GM19467 (cell line): Measurements from ENCODE around the gene AMBP.

ENCODE experiments used
- ATAC-seq: cut with Tn5 transposase; IDR thresholded peaks from one replicate; pipeline ENCODE4 v1.9.1; 2021; ENCODE audit warnings: mild to moderate bottlenecking, moderate library complexity; ENCODE audit not compliant: unreplicated experiment

The AMBP gene

DNA sequence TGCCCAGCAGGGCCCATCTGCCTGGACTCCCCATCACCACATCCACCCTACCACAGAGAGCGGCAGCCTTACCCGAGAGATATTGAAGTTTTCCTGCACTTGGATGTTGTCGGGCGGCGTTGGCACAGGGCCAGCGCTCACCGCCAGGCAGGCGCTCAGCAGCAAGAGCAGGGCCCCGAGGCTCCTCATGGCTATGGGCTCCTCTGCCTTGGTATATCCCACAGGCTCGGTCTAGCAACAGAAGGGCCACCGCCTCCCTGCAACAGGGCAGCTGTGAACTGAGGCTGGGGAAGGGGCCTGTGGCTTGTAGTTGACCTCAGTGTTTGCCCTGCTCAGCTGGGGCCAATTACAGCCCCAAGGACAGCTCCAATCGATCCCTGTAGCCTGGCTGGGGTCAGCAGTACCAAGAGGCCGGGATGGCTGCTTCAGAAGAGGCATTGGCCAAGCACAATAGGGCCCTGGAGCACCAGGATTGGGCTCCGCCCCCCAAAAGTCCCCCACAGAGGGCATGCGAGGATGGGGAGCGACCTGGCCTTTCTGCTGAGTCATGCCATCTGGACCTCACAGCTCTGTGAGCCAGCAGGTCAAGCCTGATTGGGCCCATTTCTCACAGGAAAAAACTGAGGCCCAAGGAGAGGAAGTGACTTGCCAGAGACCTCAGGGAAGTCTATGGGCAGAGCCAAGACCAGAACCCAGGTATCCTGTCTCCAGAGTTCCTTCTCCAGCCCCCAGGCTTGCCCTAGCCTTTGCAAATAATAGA is at the start of gene AMBP:
TSS of gene AMBP (minus strand) at position 280 of the 760 bp plus-strand sequence. CDS start at position 189, 91 bp downstream.
- ATAC-seq = no peak

GRCh38 chr9:114126247-114127060 is 48.4 kb upstream of the AMBP start:
- no peak for ATAC-seq

- no peak for ATAC-seq
These were observed 47.4 kb upstream of the AMBP start for GRCh38 chr9:114125476-114126013.

GRCh38 chr9:114124666-114125475 is 46.8 kb upstream of the AMBP start:
- ATAC-seq = no peak

GRCh38 chr9:114124138-114124537 is 46.0 kb upstream of the AMBP start:
- ATAC-seq = no peak

DNA sequence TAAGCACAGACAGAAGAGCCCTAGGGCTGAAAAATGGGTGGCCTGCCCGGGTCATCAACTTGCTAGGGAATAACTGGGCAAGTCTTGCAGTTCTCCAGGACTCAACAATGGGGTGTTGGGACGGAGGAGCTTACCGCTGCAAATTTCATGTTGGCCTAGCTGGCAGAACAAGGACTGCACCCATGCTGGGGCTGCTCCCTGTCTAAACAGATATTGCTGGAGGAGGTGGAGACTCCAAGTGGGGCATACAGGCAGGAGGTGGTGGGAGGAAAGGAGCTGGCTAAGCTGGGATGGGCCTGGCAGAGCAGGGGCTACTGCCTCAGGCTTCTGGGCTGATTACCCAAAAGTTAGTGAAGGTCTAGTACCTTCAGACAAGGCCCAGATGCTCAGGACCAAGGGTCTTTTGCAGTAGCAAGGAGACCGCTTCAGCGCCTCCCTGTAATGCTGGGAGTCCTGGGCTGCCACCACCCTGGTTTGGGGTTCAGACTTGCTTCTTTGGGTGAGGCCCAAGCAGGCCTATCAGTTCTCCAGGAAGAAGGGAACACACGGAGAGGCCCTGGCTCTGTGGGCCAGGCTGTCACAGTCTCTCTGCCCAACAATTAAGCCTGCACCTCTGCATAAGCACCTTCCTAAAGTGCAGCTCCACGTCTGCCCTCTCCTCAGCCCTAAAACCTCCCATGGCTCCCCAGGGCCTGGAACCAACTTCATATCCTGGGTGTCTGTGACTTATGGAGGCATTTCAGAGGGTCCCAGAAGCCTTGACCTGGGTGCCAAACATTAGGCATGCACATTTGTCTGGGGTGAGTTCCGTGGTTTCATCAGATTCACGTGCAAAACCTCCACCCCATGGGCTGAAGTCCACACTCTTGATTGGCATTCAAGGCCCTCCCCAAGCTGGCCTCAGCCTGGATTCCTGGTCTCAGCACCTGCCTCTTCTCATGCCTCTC is 45.2 kb upstream of the AMBP start:
- no peak for ATAC-seq

DNA sequence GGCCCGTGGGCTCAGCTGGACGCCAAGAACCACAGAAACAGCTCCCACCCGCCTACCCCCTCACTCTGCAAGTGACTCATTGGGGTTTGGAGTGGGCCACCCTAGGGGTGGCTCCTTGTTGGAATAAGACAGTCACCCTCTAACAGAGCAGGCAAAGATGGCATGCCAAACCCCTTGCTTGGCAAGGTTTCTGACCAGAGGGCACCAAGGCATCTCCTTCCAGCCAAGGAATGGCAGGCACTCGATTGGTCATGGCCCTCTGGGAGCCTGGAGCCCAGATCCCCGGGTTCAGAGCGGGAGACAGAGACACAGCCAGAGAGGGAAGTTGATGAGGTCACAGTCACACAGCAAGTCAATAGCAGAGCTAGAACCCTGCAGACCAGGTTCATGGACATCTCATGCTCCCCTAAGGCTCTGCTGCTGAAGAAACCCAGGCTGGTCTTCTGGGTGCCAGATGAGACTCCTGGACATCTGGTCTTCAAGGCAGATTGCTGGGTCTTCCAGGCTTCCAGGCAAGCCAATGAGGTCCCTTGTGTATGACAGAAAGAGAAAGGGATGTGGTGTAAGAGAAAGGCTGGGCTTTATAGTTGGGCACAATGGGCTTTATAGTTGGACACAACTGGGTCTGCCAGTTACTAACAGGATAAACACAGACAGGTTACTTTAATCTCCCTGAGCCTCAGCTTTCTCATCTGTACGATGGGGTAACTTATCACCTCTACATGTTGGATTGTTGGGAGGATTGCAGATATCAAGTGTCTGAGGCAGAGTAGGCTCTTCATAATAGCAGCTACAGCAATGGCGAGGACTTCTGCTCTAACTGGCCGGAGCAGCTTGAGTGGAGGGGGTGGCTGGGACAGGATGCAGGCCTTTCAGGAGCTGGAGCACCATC is 44.3 kb upstream of the AMBP start:
- ATAC-seq = no peak

- no peak for ATAC-seq
These were observed 43.4 kb upstream of the AMBP start for GRCh38 chr9:114121227-114122135.

DNA sequence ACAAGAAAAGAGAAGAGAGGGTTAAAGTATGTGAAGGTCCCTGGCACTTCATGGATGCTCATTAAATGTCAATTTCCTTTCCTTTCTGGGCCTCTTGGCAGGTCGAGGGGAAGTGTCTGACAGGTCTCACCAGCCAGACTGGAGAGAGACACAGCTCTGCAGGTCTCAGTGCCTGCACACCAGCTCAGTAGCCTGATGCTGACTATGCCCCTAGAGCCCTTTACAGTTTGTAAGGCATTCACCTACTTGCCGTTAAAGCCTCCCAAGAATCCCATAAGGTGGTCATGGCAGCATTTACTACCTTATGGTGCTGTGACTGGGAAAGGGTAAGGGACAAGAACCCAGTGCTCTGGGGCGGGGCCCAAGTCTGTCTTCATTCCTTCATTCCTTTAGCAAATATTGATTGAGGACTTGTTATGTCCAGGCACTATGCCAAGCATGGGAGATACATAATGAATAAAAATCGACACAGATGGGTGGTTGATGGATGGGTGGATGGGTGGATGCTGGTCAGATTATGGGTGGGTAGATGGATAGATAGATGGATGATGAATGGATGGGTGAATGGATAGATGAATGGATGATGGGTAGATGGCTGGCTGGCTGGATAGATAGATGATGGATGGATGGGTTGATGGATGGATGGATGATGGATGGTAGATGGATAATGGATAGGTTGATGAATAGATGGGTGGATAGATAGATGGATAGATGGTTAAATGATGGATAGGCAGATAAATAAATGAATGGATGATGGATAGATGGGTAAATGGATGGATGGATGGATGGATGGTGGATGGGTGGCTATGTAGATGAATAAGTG is 42.3 kb upstream of the AMBP start:
- no peak for ATAC-seq

DNA sequence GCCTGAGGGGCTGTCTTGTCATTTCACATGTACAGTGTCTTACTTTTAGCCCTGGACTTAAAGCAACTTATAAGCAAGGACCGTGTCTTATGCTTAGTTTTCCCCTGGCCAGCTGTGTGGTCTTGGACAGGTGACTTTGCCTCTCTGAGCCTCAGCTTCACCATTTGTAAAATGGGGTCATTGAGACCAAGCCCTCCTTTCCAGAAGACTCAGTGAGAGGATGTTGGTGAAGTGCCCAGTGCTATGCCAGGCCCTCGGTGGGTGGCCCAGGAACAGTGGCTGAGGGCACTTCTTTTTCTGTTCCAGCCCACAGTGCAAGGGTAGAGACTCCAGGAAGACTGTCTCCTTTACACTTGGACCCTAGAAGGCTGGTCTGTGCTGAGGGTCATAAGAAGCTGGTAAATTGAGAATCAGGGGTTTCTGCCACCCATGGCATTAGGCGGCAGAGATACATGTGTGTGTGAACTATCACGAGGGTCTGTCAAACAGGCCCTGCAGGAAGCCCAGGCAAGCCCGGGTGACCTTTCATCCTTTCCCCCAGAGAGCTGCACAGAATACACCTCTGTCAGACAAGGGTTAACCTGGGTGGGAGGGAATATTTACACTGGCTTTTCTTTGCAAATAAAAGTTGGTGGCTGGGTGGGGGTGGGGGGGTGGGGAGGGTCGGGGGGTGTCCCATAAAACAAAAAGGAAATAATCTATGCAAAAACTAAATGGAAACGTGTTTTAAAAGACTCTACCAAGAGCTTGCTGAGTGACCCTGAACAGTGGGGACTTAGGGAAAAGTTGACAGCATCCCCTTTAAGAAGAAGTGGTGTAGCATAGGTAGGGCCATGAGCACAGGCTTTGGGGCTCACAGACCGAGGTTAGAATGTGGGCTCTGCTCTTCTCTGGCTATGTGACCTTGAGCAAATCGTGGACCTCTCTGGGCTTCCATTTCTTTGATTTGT is 41.4 kb upstream of the AMBP start:
- ATAC-seq = no peak

DNA sequence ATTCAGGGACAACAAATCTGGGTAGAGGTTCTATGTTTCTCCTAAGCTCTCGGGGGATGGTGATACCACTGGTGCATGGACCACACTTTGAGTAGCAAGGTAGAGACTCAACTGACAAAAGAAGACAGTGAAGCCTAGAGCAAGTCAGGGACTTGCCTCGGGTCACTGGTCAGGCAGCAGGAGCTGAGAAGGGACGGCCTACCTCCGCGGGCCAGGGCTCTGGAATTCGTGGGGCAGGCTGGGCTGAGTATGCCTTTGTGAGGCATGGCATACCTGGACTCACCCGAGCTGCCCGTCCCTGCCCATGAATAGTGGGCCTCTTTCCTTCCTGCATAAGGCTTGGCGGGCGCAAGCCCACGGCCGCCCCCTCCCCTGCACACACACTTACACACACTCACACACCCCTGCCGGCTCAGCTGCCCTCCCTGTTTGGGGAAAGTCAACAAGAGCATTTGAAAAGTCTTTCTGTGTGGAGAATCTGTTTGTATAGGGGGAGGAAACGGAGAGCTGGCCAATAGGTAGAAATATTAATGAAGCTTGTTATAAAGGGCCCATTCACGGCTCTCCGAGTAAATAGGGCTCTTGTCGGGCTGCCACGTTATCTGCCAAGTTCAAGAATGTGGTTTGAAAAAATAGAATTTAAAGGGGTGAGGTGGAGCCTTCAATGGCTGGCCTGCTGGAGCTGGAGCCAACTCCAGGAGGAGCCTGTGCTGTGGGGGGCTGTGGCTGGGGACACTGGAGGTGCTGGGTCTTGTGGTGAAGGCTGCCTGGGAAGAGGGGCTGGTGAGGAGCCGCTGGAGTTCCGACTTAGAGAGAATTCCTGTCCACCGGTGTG is 40.1 kb upstream of the AMBP start:
- ATAC-seq = no peak

DNA sequence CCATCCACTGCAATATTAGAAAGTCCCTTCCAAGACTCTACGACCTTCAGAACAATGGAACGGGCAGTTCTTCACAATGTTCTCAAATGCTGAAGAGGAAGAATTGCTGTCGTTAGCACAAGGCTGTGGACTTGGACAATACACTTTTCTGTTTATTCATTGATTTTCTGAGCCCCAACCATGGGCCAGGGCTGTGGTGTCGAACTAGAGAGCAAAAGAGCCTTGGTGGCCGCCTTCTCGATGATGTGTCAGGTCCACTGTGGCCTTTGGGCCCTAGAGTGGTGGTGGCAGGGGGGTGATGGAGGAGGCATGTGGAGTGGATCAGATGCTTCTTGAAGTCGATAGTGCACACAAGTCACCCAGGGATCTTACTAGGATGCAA is 39.5 kb upstream of the AMBP start:
- no peak for ATAC-seq

- no peak for ATAC-seq
These were observed 38.1 kb upstream of the AMBP start for GRCh38 chr9:114116126-114116747.

GRCh38 chr9:114115654-114116125 is 37.6 kb upstream of the AMBP start:
- no peak for ATAC-seq

DNA sequence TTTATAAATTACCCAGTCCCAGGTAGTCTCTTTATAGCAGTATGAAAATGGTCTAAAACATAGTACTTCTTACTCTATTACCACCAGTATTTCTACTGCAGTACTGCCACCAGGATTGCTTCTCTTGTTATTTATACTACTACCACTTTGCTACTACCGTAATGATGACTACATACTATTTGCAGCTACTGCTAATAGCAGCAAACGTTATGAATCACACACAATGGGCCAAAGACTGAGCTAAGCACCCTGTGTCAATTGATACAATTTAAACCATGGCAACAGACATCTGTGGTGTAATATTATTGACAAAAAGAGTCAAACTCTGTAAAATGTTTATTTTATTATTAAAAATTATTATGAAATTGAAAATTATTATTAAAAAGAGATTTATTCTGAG is 36.3 kb upstream of the AMBP start:
- no peak for ATAC-seq
